IPS DF 19.7 (cell line): ENCODE data around the gene LSM2.
"Not testable (repeated sequence)": the region's sequence is repeated elsewhere in the genome, so short reads cannot be mapped to it uniquely, and the experiment has no call there.

Source experiments
- DNase-seq: peaks from one replicate; pipeline ENCODE4 v3.0.0-alpha.2; 2013; ENCODE audit warnings: low read depth, low spot score

The LSM2 gene

GRCh38 chr6:31827286-31828079, 20.7 kb upstream of the LSM2 start, which contains the start of gene HSPA1B:
TSS of gene HSPA1B (plus strand) at chr6:31827738. CDS start at chr6:31827951, 213 bp downstream.
- peak; percentile 99 for DNase-seq

- DNase-seq = no peak
Observed at GRCh38 chr6:31826793-31827285, 20.1 kb upstream of the LSM2 start.

GRCh38 chr6:31825553-31825952, 18.8 kb upstream of the LSM2 start:
- DNase-seq = no peak

GRCh38 chr6:31823592-31824196, 16.9 kb upstream of the LSM2 start:
- not testable (repeated sequence) for DNase-seq

- no peak for DNase-seq
Observed at GRCh38 chr6:31822036-31822821, 15.5 kb upstream of the LSM2 start.

- no peak for DNase-seq
Observed at GRCh38 chr6:31821301-31822035, 14.7 kb upstream of the LSM2 start.

GRCh38 chr6:31820399-31820798, 13.6 kb upstream of the LSM2 start:
- not testable (repeated sequence) for DNase-seq

- no peak for DNase-seq
Observed at GRCh38 chr6:31819871-31820299, 13.1 kb upstream of the LSM2 start.

- DNase-seq = not testable (repeated sequence)
Observed at GRCh38 chr6:31817929-31818511, 11.3 kb upstream of the LSM2 start.

GRCh38 chr6:31817133-31817928, 10.6 kb upstream of the LSM2 start:
- DNase-seq = not testable (repeated sequence)

GRCh38 chr6:31815025-31815838, 8.5 kb upstream of the LSM2 start, which contains the start of the genes HSPA1A and HSPA1L:
TSS of gene HSPA1A (plus strand) at chr6:31815543. CDS start at chr6:31815757, 214 bp downstream.
TSS of gene HSPA1L (minus strand) at chr6:31815283. CDS start at chr6:31811972, 3,311 bp downstream.
- DNase-seq = peak; percentile 94

GRCh38 chr6:31814677-31815024, 7.9 kb upstream of the LSM2 start:
- DNase-seq = peak; percentile 98

GRCh38 chr6:31813465-31813849, 6.7 kb upstream of the LSM2 start:
- DNase-seq = no peak

GRCh38 chr6:31811645-31812044, 4.9 kb upstream of the LSM2 start:
- DNase-seq = no peak

GRCh38 chr6:31808599-31808998, 1.8 kb upstream of the LSM2 start:
- DNase-seq = not testable (repeated sequence)

GRCh38 chr6:31805939-31806469, 762 bp downstream of the LSM2 start:
- no peak for DNase-seq

GRCh38 chr6:31801031-31801927, 5.5 kb downstream of the LSM2 start:
- DNase-seq = not testable (repeated sequence)

GRCh38 chr6:31799781-31800180, 7.0 kb downstream of the LSM2 start:
- DNase-seq = no peak
